ENCODE measurements around the gene SHLD2.
"Not testable (repeated sequence)": the region's sequence is repeated elsewhere in the genome, so short reads cannot be mapped to it uniquely, and the experiment has no call there.

DNA sequence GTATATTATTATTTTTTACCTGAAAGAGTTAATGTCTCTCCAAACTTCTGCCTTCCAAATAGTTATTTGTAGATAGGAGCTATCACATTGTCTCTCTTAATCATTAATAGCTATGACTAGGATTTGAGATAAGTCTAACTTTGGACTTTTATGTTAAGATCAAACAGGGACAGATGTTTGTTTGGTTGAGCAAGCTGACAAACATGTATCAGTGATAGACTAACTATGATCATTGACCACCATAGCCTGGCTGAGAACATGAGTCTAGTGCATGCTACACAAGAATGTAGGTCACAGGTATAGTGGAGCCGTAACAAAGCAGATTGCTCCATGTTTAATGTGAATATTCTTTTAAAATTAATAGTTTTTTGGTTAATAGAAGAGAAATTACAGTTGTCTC, 76.7 kb downstream of the SHLD2 start:
- TF ChIP-seq PATZ1 (CRISPR knock-in tag; IDR thresholded peaks at IDR 0.05; ENCODE audit: borderline replicate concordance); ZNF565 (CRISPR knock-in tag; conservative IDR thresholded peaks at IDR 0.05; ENCODE audit: low read depth): not testable (repeated sequence)

Measured in SK-N-SH treated with all-trans-retinoic acid at 6 μM for 48 hours (cell line).